Measurements from ENCODE around the gene PADI1.
"Not testable (repeated sequence)": the region's sequence is repeated elsewhere in the genome, so short reads cannot be mapped to it uniquely, and the experiment has no call there.

The PADI1 gene

DNA sequence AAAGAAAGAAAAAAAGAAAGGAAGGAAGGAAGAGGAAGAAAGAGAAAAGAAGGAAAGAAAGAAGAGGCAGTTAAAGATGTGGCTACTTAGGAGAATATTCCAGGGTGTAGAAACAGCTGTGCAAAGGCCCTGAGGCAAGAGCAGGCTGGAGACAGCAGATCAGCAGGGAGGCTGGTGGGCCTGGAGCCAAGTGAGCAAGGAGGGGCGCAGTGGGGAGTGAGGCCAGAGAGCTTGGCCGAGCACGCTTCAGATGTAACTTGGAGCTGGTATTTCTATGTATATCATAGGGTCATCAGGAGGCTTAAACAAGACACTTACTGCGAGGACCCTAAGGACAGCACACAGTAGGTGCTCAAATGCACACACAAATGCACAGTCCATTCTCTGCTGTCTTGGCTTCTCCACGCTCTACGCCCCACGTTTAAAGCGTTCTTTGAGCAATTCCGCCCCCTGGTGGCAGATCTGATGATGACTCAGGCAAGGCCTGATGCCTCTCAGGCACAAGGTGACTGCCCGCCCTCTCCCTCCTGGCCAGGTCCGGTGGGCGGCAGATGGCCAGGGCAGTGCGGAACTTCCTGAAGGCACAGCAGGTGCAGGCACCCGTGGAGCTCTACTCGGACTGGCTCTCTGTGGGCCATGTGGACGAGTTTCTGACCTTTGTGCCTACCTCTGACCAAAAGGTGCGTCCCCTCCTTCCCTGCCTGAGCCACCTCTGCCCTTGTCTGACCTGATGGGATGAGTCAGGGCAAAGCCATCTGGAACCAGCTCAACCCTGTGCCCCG lies 32.0 kb downstream of the PADI1 start:
- Histone ChIP-seq H3K27me3 (ENCODE audit: insufficient read depth, insufficient read length) (no peaks in the 10 kb centered on the region), H3K9me3 (ENCODE audit: insufficient read depth, low read length) (no peaks in the 10 kb centered on the region), H3K9ac (ENCODE audit: insufficient read length, low read depth) (peak overlapping the region; percentile 65), H3K36me3 (ENCODE audit: insufficient read depth, insufficient read length, low read length) (no peaks in the 10 kb centered on the region), H3K4me3 (ENCODE audit: insufficient read length, low read depth) (no peak overlapping the region), H3K4me1 (ENCODE audit: insufficient read depth, insufficient read length) (peaks cover 12% of the 10 kb centered on the region)
- TF ChIP-seq ZNF274 (IDR thresholded peaks at IDR 0.05; ENCODE audit: low read depth, low read length) (no peak), SUZ12 (IDR thresholded peaks at IDR 0.05; ENCODE audit: extremely low read depth, insufficient read depth, insufficient read length) (no peak), YY1 (IDR thresholded peaks at IDR 0.05; ENCODE audit: insufficient read depth, insufficient read length) (no peak)
- peak; percentile 74 for DNase-seq (ENCODE audit: low read depth, low spot score)

DNA sequence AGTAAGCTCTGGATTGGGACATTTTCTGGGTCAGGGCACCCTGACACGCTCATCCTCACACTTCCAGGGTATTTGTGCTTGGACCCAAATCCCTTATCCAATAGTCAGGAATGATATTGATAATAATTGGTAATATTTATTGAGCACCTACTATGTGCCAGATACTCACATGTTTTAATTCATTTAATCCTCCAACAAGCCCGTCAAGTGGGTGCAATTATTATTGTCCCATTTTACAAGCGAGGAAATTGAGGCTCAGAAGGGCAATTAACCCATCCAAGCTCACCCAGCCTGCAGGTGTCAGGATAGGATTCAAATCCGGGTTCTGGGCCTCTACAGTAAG lies 32.6 kb downstream of the PADI1 start:
- peaks cover 12% of the 10 kb centered on the region for H3K4me1 ChIP-seq (ENCODE audit: insufficient read depth, insufficient read length)
- no peak for TF ChIP-seq SUZ12 (IDR thresholded peaks at IDR 0.05; ENCODE audit: extremely low read depth, insufficient read depth, insufficient read length)
- no peak for TF ChIP-seq ZNF274 (IDR thresholded peaks at IDR 0.05; ENCODE audit: low read depth, low read length)
- no peak for TF ChIP-seq YY1 (IDR thresholded peaks at IDR 0.05; ENCODE audit: insufficient read depth, insufficient read length)

DNA sequence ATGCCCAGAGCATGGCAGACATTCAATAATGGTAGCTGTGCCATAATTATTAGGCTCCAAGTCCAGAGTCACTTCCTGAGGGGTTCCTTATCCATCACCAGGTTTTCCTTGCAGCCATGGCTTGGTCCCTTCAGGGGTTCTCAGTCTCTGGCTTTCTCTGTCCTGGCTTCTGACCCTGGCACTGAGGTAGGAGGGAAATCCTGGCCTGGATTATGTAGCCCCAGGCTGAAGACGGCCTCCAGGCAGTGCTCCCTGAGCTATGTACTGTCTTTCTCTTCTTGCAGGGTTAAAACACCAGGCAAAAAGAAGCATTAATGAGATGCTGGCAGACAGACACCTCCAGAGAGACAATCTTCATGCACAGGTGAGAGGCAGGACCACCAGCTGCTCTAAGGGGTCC lies 34.5 kb downstream of the PADI1 start:
- TF ChIP-seq YY1 (IDR thresholded peaks at IDR 0.05; ENCODE audit: insufficient read depth, insufficient read length) (no peak), SUZ12 (IDR thresholded peaks at IDR 0.05; ENCODE audit: extremely low read depth, insufficient read depth, insufficient read length) (no peak), ZNF274 (IDR thresholded peaks at IDR 0.05; ENCODE audit: low read depth, low read length) (no peak)
- peak; percentile 88 for DNase-seq (ENCODE audit: low read depth, low spot score)

More for the DNA sequence above, 32.6 kb downstream of the PADI1 start:
- Histone ChIP-seq H3K4me3 (ENCODE audit: insufficient read length, low read depth) (no peak overlapping the region), H3K9ac (ENCODE audit: insufficient read length, low read depth) (peak overlapping the region; percentile 65), H3K9me3 (ENCODE audit: insufficient read depth, low read length) (no peaks in the 10 kb centered on the region), H3K27me3 (ENCODE audit: insufficient read depth, insufficient read length) (no peaks in the 10 kb centered on the region), H3K36me3 (ENCODE audit: insufficient read depth, insufficient read length, low read length) (no peaks in the 10 kb centered on the region)
- DNase-seq (ENCODE audit: low read depth, low spot score): no peak

DNA sequence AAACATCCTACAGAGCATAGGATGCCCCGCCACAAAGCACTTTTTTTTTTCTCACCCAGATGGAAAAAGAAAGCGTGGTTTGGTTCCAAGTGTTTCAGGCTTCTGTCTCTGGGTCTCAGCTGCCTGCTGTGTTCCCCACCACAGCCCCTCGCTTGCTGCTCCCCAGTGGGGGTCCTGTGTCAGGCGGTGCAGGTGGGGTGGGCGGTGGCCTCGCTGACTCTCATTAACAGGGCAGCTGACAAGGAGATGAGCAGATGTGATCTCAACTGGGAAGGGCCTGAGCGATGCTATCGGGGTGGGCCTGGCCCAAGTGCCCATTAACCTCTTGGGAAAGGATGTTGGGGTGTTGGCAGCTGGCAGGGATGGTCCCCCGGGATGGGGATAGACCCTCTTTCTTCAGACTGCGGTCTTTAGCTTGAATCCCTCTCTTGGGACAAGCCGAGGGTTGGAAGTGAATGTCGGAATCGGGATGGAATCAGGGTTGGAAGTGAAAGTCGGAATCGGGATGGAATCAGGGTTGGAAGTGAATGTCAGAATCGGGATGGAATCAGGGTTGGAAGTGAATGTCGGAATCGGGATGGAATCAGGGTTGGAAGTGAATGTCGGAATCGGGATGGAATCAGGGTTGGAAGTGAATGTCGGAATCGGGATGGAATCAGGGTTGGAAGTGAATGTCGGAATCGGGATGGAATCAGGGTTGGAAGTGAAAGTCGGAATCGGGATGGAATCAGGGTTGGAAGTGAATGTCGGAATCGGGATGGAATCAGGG lies 36.3 kb downstream of the PADI1 start:
- peaks cover 18% of the 10 kb centered on the region for H3K4me1 ChIP-seq (ENCODE audit: insufficient read depth, insufficient read length)
- not testable (repeated sequence) for H3K9me3 ChIP-seq (ENCODE audit: insufficient read depth, low read length); H3K4me3 ChIP-seq (ENCODE audit: insufficient read length, low read depth); DNase-seq (ENCODE audit: low read depth, low spot score); H3K27me3 ChIP-seq (ENCODE audit: insufficient read depth, insufficient read length); H3K36me3 ChIP-seq (ENCODE audit: insufficient read depth, insufficient read length, low read length); H3K9ac ChIP-seq (ENCODE audit: insufficient read length, low read depth)

More for the DNA sequence above, 34.5 kb downstream of the PADI1 start:
- Histone ChIP-seq H3K27me3 (ENCODE audit: insufficient read depth, insufficient read length) (no peaks in the 10 kb centered on the region), H3K4me3 (ENCODE audit: insufficient read length, low read depth) (no peak overlapping the region), H3K9me3 (ENCODE audit: insufficient read depth, low read length) (no peaks in the 10 kb centered on the region), H3K4me1 (ENCODE audit: insufficient read depth, insufficient read length) (peaks cover 12% of the 10 kb centered on the region), H3K9ac (ENCODE audit: insufficient read length, low read depth) (no peak overlapping the region), H3K36me3 (ENCODE audit: insufficient read depth, insufficient read length, low read length) (no peaks in the 10 kb centered on the region)

DNA sequence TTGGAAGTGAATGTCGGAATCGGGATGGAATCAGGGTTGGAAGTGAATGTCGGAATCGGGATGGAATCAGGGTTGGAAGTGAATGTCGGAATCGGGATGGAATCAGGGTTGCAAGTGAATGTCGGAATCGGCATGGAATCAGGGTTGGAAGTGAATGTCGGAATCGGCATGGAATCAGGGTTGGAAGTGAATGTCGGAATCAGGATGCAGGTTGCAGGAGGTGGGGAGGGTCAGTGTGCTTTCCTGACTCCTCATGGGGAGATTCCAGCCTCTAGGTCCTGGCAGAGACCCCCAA lies 36.8 kb downstream of the PADI1 start:
- H3K27me3 ChIP-seq (ENCODE audit: insufficient read depth, insufficient read length); DNase-seq (ENCODE audit: low read depth, low spot score); H3K4me3 ChIP-seq (ENCODE audit: insufficient read length, low read depth); H3K9me3 ChIP-seq (ENCODE audit: insufficient read depth, low read length); H3K9ac ChIP-seq (ENCODE audit: insufficient read length, low read depth); H3K36me3 ChIP-seq (ENCODE audit: insufficient read depth, insufficient read length, low read length): not testable (repeated sequence)
- H3K4me1 ChIP-seq (ENCODE audit: insufficient read depth, insufficient read length): peaks cover 17% of the 10 kb centered on the region

DNA sequence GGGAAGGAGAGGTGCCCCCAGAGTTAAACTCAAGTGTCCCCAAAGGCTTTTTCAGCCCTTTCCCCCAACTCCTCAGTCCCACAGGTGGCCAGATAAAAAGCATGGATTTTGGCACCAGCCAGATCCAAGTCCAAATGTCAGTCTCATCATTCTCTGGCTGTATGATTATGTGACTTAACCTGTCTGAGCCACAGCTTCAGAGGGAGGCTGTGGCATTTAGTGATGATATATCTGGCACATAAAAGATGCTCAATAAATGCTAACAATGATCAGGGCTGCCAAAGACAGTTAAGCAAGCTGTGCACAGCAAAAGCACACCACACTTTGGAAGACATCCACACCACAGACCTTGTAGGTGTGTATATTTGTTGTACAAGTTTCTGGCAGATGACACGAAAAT lies 38.3 kb downstream of the PADI1 start:
- TF ChIP-seq ZNF274 (IDR thresholded peaks at IDR 0.05; ENCODE audit: low read depth, low read length) (no peak), YY1 (IDR thresholded peaks at IDR 0.05; ENCODE audit: insufficient read depth, insufficient read length) (no peak), SUZ12 (IDR thresholded peaks at IDR 0.05; ENCODE audit: extremely low read depth, insufficient read depth, insufficient read length) (no peak)

DNA sequence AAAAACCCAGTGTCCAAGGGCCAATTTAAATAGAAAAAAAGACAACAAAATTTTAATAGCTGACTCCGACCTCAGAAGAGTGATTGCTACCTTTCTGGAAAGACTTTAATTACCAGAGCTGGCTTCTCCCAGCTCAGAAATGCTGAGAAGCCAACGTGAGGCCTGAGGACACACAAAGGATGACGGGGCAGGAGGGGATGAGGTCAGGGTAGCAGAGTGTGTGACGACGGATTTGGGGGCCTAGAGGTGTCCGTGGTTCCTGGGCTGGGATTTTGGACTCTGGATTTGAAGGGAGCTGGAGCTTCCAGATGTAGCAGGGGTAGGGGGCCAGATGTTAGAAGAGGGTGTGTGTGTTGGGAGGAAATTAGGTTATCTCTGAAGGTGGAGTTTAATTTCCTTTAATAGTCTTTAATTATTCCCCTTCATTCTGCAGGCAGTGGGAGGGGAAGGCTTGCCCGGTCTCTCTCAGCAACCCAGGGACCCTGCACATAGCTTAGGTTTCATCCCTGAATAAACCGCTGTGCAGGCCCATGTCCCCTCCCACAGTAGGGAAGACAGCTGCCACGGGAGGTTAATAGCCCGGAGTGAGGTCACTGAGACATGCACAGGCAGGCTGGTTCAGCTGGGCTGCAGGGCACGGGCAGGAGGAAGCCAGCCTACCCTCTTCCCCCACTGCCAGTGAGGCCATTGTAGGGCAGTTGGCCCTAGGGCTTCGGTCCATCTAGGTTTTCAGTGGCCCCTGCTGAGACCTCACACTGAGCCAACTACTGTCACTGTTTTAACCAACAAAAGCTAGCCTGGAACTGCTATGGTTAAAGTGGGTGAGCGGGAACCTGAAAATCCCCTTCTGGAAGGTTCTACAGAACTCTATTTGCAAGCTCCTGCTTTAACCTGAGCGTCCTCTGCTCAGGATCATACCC lies 40.2 kb downstream of the PADI1 start:
- Histone ChIP-seq H3K36me3 (ENCODE audit: insufficient read depth, insufficient read length, low read length) (no peaks in the 10 kb centered on the region), H3K9ac (ENCODE audit: insufficient read length, low read depth) (no peak overlapping the region), H3K4me3 (ENCODE audit: insufficient read length, low read depth) (no peak overlapping the region), H3K4me1 (ENCODE audit: insufficient read depth, insufficient read length) (peaks cover 5% of the 10 kb centered on the region), H3K27me3 (ENCODE audit: insufficient read depth, insufficient read length) (no peaks in the 10 kb centered on the region), H3K9me3 (ENCODE audit: insufficient read depth, low read length) (no peaks in the 10 kb centered on the region)
- no peak for DNase-seq (ENCODE audit: low read depth, low spot score)
- TF ChIP-seq SUZ12 (IDR thresholded peaks at IDR 0.05; ENCODE audit: extremely low read depth, insufficient read depth, insufficient read length) (no peak), YY1 (IDR thresholded peaks at IDR 0.05; ENCODE audit: insufficient read depth, insufficient read length) (no peak), ZNF274 (IDR thresholded peaks at IDR 0.05; ENCODE audit: low read depth, low read length) (no peak)

More for the DNA sequence above, 38.3 kb downstream of the PADI1 start:
- H3K9me3 ChIP-seq (ENCODE audit: insufficient read depth, low read length): no peaks in the 10 kb centered on the region
- no peak for DNase-seq (ENCODE audit: low read depth, low spot score)
- H3K4me3 ChIP-seq (ENCODE audit: insufficient read length, low read depth): no peak overlapping the region
- no peaks in the 10 kb centered on the region for H3K36me3 ChIP-seq (ENCODE audit: insufficient read depth, insufficient read length, low read length)
- H3K9ac ChIP-seq (ENCODE audit: insufficient read length, low read depth): no peak overlapping the region
- H3K27me3 ChIP-seq (ENCODE audit: insufficient read depth, insufficient read length): no peaks in the 10 kb centered on the region
- peaks cover 10% of the 10 kb centered on the region for H3K4me1 ChIP-seq (ENCODE audit: insufficient read depth, insufficient read length)

Data from NT2/D1 (cell line).